IPS-NIHi7 (cell line): ENCODE measurements around the gene TMEM150C.
"Not testable (repeated sequence)": the region's sequence is repeated elsewhere in the genome, so short reads cannot be mapped to it uniquely, and the experiment has no call there.

ENCODE experiments used
- DNase-seq: peaks from one replicate; pipeline ENCODE4 v3.0.0; 2012; ENCODE audit warnings: mixed read lengths; ENCODE audit errors: extremely low spot score

Gene TMEM150C

DNA sequence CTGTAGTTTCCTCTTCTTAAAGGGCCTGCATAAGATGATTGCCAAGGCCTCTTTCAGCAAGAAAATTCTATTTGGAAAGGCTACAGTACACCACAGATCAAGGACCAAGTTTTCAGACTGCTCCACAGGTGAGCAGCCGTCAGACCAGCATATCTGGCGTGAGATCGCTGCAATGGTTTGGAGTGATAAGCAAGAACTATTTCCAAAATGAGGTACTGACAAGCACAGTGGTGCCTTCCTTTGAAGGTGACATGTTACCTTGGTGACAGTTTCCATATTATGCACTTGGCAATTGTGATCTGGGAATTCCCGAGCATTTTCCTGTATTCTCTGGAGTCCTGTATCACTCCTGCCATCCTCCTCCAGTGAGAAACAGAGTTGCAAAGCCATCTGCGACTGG lies 7.3 kb upstream of the TMEM150C start:
- no peak for DNase-seq

DNA sequence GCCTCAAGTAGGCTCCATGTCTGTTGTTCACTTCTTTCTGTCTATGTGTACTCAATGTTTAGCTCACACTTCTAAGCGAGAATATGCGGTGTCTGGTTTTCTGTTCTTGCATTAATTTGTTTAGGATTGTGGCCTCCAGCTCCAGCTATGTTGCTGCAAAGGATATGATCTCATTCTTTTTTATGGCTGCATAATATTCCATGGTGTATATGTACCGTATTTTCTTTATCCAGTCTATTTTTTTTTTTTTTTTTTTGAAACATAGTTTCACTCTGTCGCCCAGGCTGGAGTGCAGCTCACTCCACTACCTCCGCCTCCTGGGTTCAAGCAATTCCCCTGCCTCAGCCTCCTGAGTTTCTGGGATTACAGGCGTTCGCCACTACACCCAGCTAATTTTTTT lies 5.7 kb upstream of the TMEM150C start:
- DNase-seq = no peak

DNA sequence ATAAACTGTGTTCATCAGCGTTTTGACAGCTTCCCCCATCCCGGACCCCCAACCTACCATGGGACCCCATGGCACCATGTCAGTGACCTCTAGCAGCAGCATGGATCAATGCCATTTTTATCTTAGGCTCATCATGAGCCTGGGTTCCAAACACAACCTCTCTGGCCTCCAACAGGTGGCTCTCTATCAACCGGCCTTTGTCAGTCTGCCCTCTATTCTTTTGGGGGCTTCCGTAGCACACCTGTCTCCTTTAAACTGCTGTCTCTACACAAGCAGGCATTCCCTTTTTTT lies 721 bp upstream of the TMEM150C start:
- no peak for DNase-seq

DNA sequence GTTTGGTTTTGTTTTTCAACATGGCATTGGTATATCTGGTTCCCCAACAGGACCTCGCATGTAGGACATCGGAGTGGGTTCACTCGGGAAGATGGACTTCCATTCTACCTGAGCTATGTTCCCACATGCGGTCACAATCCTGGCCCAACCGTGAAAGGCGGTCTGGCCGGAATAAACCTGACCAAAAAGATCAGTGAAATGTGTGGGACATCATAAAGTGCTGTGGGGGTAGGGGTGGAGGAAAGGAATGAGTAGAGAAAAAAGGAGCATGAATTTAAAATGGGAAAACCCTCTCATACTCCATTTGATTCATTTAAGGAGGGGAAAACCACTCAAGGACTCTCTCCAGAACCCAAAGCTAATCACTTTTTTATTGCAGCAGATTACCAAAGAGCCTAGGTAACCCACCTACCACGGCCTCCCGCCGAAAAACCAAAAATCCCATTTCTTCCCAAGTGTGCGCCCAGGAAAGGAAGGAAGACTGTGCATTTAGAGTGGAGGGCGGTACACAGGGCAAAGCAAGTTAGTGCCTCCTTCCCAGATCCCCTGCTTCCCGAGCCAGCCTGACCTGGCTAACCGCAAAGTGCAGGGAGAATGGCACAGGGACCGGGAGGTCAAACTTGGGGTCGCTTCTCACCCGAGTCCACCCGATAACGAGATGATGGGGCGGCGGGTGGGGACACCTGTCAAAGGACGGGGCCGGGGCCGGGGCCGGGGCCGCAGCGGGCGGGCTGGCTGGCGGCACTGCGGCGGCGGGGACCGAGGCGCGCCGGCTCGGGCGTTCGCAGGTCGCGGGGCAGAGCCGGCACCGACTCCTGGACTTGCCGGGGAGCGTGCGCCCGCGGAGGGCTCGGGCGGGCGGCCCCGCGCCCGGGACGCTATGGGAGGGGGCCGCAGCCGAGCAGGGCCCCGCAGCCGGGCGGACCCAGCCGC lies 669 bp downstream of the TMEM150C start:
- DNase-seq = peak; percentile 46

DNA sequence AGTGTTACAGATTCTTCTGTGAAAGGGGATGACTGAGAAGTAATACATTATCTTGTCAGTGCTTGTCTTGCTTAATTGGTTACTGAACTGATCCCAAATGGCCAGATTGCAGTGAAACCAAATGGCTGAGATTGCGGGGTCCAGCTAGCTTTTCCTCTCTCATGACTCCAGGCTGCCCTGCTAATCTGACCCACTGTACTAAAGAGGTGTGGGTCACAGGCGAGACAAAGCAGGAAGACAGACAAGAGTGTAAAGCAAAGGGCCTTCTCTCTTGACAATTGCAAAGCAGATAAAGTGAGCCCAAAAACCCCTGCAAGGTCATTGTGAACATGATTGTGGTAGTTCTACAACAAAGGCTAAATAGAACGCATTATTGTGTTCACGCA lies 2.1 kb downstream of the TMEM150C start:
- DNase-seq = no peak

DNA sequence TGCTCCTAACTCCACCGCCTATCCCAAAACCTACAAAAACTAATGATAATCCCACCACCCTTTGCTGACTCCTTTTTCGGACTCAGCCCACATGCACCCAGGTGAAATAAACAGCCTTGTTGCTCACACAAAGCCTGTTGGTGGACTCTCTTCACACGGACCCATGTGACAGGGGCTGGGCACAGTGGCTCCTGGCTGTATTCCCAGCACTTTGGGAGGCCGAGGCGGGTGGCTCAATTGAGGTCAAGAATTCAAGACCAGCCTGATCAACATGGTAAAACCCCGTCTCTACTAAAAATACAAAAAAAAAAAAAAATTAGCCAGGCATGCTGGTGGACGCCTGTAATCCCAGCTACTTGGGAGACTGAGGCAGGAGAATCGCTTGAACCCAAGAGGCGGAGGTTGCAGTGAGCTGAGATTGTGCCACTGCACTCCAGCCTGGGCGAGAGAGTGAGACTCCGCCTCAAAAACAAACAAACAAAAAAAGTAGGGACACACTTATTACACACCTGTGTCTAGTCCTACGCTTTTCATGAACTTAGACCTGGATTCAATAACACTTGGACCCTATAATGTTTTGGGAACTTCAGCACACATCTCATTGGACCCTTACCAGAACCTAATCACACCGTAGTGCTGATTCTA lies 2.6 kb downstream of the TMEM150C start:
- DNase-seq = not testable (repeated sequence)

DNA sequence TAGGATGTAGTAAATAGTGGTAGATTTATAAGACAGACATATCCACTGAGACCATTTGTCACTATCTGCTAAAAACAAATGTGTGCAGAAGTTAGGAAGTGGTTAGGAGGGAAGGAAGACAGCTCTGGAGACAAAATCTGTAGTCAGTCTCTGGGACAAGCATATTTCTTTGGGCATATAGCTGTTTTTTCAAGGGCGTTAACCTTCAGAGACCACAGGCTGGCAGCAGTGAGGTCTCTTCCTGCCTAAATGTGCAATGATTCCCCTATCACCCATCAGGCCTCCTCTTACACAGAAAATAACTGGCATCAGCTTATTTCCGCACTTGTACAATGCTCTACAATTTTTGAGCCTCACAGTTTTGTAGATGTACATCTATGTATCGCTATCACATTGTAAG lies 6.5 kb downstream of the TMEM150C start:
- DNase-seq = no peak

DNA sequence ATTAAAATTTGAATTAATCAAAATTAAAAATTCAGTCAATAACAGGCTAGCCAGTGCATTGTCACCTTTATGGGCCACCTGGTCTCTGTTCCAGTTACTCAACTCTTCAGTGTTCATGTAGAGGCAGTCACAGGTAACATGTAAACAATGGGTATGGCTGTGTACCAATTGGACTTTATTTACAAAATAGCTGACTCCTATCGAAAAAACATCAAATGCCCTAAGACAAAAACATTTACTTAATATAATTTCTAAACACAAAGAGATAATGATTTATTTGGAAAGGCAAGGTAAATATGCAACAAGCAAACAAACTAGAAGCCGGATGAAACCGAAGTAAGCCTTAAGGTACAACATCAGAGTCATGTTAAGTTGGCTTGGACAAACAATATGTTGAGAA lies 8.8 kb downstream of the TMEM150C start:
- no peak for DNase-seq

DNA sequence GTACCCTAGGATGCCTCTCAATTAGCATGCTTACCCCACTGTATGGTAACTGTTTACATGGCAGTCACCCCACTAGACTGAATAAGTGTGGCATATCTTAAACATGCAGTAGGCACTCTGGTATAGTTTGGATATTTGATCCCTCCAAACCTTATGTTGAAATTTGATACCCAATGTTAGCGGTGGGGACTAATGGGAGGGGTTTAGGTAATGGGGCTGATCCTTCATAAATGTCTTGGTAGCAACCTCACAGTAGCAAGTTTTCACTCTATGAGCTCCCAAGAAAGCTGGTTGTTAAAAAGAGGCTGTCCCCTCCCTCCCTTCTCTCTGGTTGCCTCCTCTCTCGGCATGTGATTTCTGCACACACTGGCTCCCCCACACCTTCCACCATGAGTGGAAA lies 10.1 kb downstream of the TMEM150C start:
- DNase-seq = no peak

DNA sequence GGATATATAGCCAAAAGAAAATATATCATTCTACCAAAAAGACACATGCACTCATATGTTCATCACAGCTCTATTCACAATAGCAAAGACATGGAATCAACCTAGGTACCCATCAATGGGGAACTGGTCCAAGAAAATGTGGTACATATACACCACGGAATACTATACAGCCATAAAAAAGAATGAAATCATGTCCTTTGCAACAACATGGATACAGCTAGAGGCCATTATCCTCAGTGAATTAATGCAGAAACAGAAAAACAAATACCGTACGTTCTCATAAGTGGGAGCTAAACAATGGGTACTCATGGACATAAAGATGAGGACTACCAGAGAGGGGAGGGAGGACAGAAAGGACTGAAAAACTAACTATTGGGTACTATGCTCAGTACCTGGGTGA lies 13.9 kb downstream of the TMEM150C start:
- DNase-seq = not testable (repeated sequence)

DNA sequence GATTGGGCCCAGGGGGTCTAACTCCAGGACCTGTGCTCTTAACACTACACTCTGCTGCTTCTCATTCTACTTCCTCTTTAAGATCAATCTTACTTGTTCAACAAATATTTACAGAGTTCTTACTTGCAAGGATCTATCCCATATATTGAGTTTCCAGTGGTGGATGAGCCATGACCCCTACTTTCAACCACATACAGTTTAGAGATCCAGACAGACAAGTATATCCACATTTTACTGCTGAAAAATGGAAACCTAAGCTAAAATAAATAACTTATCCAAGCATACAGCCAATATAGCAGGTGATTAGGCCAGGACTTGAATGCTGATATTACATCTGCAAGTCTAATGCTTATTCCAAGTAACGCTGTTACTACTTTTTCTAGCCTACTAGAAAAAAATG lies 18.7 kb downstream of the TMEM150C start:
- no peak for DNase-seq

DNA sequence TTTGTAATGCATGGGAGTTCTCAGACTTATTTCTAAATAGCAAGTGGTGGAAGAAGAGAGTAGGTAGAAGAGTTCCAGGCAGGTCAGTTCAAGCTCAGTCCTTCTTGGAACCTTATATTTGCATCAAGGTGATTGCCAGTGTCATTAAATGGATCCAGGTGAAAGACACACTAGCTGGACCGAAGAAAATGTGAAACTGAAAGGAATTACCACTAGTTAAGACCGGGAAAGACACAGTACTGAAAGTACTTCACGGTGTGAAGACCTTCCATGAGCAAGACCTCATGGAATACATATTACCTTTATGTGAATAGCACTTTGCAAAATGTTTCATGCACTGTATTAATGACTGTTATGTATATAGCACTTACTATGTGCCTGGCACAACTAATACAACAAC lies 19.1 kb downstream of the TMEM150C start:
- no peak for DNase-seq

DNA sequence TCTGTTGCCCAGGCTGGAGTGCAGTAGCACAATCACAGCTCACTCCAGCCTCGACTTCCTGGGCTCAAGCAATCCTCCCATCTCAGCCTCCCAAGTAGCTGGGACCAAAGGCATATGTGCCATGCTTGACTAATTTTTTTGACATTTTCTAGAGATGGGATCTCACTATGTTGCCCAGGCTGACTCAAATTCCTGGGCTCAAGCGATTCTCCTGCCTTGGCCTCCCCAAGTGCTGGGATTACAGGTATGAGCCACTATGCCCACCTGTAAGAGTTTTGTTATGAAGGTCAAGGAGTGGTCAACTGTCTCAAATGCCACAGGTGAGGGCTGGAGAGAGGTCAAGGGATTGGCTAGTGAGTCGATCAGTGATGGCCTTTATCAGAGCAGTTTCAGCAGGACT lies 32.5 kb downstream of the TMEM150C start:
- DNase-seq = no peak

DNA sequence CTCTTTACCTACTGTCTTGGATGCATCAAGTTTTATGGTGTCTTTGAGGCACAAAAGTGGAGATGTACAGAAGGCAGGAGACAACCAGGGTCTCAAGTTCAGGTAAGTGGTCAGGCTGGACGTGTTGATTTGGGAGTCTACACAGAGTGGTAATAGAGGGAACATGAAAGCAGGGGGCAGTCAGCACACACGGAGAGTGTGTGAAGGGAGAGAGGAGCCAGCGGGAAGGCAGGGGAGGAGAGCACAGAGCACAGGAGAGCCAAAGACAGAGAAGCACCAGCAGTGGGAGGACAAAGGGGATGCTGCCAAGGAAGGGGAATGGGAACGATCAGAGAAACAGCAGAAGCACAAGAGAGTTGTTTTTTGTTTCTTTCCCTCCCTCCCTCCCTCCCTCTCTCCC lies 32.9 kb downstream of the TMEM150C start:
- DNase-seq = no peak

DNA sequence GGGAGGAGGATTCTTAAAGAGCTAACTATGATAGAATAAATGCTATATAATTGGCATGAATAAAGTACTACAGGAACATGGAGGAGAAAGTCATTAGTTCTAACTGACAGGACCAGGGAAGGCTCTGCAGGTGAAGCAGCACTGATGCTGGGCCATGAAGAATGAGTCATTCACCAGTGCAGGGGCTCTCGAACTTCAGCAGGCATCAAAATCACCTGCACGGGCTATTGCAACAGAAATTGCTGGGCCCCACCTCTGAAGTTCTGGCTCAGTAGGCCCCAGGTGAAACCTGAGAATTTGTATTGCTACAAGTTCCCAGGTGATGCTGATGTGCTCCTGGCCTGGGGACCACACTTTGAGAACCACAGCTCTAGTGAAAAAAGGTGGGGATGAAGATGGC lies 33.7 kb downstream of the TMEM150C start:
- DNase-seq = no peak

DNA sequence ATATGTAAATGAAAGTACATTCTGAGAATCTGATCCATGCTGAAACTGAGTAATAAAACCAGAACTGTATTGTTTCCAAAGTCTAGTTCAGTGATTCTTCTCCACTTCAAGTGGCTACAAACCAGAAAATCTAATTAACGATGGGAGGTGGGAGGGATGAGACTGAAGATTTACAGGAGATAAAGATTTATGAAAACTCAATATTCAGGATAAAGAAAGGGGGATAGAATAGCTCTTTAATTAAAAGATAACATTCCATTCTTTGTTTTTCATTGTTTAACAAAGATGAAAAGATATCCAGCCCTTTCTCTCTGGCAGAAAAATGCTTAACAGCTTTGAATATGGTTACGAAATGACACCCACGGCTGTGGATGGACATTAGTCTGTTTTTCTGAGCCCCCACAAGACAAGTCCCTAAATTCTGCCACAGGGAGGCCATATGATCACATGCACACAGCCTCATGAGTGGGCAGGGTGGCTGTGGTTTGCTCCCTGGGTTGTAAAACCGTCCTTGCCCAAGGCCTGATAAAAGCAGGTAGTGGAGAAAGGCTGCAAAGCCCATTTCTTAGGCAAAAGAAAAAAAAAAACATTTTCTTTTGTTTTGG lies 36.4 kb downstream of the TMEM150C start:
- DNase-seq = no peak

DNA sequence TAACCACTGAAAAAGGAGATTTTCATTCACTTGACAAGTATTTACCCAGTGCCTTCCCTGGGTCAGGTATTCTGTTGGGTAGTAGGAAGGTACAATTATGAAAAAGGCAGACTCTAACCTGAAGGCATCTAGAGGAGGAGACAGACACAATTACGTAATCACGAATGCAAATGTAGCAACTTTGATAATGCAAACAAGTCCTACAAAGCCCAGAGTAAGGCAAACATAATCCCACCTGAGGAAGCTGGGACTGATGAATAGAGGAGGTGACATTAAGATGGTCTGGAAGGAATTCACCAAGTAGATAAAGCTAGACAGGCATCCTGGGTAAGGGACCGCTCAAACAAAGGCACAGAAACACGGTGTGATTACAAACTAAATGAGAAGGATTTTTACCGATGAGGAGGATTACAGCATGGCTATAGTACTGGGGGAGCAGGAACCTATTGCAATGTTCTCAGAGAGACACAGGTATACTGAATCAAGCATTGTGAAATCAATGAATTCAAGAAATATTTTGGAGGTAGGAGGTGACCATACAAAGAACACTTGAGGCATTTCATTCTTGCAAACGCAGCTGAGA lies 37.1 kb downstream of the TMEM150C start:
- peak; percentile 27 for DNase-seq

DNA sequence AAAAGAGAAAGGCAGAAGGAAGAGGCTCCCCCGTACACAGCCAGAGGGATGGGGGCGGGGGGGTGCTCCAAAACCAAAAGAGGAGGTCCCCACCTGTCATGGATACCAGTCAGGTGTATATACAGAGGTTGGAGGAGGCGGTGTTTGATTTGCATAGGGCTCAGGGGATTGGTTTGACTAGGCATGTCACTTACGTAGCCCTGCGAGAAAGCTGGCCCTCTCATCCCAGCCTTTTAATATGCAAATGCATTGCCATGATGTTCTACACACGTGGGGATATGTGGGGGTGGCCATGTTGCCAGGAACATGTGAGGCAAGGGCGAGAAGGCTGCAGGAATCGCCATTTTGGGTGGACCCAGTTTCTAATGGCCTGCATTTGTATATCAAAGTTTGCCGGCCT lies 38.6 kb downstream of the TMEM150C start:
- no peak for DNase-seq

DNA sequence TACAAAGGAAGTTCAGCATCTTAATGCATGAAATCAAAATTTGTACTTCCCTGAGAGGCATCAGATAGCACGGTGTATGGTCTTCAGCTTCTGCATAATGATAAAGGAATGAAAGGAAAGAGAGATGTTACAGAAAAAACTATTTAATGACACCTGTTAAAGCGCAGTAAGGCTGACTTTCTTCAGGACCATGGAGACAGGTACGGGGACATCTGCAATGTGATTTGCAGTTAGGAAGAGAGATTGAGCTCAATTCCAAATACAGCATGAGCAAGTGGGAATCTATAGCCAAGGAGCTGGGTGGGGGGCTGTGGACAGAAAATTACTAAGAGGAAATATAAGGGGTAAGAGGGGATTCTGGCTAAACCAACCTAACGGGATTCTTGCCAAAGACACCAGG lies 39.3 kb downstream of the TMEM150C start:
- peak; percentile 28 for DNase-seq

DNA sequence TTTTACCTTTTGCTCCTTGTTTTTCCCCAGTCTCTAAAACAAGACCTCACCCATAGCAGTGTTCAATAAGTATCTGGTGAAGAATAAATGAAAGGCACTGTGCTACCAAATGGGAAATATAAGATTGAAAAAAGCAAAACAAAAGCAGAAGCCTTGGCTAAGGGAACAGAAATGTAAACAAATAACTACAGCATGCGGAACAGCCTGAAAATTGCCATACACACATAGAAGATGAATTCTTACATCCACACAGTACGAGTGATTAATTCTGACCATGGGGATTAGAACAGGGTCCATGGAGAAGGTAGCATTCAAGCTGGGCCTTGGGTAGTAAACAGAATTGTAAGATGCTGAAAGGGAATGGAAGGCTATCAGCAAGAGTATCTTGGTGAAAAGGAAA lies 40.5 kb downstream of the TMEM150C start:
- no peak for DNase-seq

DNA sequence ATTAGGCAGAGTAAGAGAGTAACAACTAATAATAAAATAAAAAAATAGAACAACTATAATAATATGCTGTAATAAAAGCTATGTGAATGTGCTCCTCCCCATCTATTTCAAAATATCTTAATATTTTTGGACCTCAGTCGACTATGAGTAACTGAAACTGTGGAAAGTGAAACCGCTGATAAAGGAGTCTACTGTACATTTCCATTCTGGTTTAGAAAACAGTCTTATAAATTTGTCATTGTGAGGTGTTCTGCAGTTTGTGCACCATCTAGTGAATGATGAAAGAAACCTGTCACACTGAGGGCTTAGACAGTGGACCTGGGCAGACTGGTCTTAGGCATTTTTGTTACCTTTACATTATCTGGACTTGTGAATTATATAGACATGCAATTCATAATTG lies 42.0 kb downstream of the TMEM150C start:
- no peak for DNase-seq

DNA sequence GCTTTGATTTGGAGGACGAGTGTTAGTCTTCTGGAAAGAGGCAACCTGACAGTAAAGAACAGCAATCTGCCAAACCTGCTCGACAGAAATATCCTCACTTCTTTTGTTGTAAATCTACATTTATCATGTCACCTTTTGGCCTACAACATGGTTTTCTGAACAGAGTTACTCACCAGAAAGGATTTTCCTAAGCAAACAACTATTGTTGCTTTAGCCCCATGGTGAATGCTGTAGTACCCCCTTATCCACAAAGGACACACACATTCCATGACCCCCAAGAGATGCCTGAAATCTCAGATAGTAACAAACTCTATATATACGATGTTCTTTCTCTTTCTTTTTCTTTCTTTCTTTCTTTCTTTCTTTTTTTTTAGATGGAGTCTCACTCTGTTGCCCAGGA lies 42.7 kb downstream of the TMEM150C start:
- DNase-seq = no peak

DNA sequence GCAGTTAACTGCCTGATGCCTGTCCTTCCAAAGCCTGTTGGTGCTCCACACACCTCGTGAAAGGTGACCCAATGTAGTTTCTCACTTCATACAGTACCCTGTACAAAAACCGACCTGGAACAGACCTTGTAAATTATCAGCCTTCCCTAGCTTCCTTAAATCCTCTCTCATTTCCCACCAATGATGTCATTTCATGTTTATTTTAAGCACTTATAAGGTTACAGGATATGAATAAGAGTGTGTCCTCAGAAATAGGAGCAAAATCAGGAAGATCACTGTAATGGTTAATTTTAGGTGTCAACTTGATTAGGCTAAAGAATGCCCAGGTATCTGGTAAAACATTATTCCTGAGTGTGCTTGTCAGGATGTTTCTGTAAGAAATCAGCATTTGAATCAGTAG lies 44.7 kb downstream of the TMEM150C start:
- no peak for DNase-seq
